OCI-LY1 (cell line): ENCODE data around the gene RASAL2.

Experiments
- H2AFZ ChIP-seq: fragments of 200-600 bp; sonication (generic), shearing (Covaris generic); 2 replicates; pipeline ENCODE4 v1.6.0; 2014; ENCODE audit warnings: antibody characterized with exemption, mild to moderate bottlenecking, low read length
- H3F3A ChIP-seq: fragments of 200-600 bp; sonication (generic), shearing (Covaris generic); 2 replicates; pipeline ENCODE4 v1.6.0; 2014; ENCODE audit warnings: mild to moderate bottlenecking, antibody characterized with exemption, low read length, moderate library complexity; ENCODE audit not compliant: insufficient read depth
- H3K27ac ChIP-seq: fragments of 200-600 bp; sonication (generic); 2 replicates; pipeline ENCODE4 v1.5.1; 2014; ENCODE audit warnings: low read length, mixed run types, mild to moderate bottlenecking, low read depth; ENCODE audit not compliant: poor library complexity, severe bottlenecking
- H3K27me3 ChIP-seq: fragments of 200-600 bp; sonication (generic); 2 replicates; pipeline ENCODE4 v1.6.0; 2014; ENCODE audit warnings: antibody characterized with exemption, mild to moderate bottlenecking, low read length, moderate library complexity; ENCODE audit not compliant: insufficient read depth
- H3K36me3 ChIP-seq: fragments of 200-600 bp; sonication (generic); 2 replicates; pipeline ENCODE4 v1.6.1; 2014; ENCODE audit warnings: mild to moderate bottlenecking, antibody characterized with exemption, low read length, moderate library complexity, mixed read lengths; ENCODE audit not compliant: insufficient read depth
- H3K4me1 ChIP-seq: fragments of 200-600 bp; sonication (generic); 2 replicates; pipeline ENCODE4 v1.5.1; 2014; ENCODE audit warnings: mild to moderate bottlenecking, low read length, moderate library complexity; ENCODE audit not compliant: insufficient read depth, severe bottlenecking
- H3K4me2 ChIP-seq: fragments of 200-600 bp; sonication (generic), shearing (Covaris generic); 2 replicates; pipeline ENCODE4 v1.6.1; 2014; ENCODE audit warnings: low read length
- H3K4me3 ChIP-seq: fragments of 200-600 bp; sonication (generic); 2 replicates; pipeline ENCODE4 v1.5.1; 2014; ENCODE audit warnings: low read length, low read depth, mild to moderate bottlenecking, mixed read lengths; ENCODE audit not compliant: poor library complexity, severe bottlenecking
- H3K79me2 ChIP-seq: fragments of 200-600 bp; shearing (Covaris generic); 2 replicates; pipeline ENCODE4 v1.6.1; 2016; ENCODE audit warnings: mixed run types, low read length, mixed read lengths; ENCODE audit not compliant: insufficient read depth
- H3K9ac ChIP-seq: fragments of 200-600 bp; sonication (generic), shearing (Covaris generic); 2 replicates; pipeline ENCODE4 v1.6.1; 2014; ENCODE audit warnings: mild to moderate bottlenecking, low read length, mixed read lengths
- H3K9me2 ChIP-seq: fragments of 200-600 bp; sonication (generic), shearing (Covaris generic); 2 replicates; pipeline ENCODE4 v1.6.1; 2014; ENCODE audit warnings: low read depth, mild to moderate bottlenecking, low read length, mixed read lengths
- H3K9me3 ChIP-seq: fragments of 200-600 bp; shearing (Covaris generic); 2 replicates; pipeline ENCODE4 v1.6.1; 2014; ENCODE audit warnings: low read length, mixed read lengths
- H4K20me1 ChIP-seq: fragments of 200-600 bp; sonication (generic), shearing (Covaris generic); 2 replicates; pipeline ENCODE4 v1.6.0; 2016; ENCODE audit warnings: mild to moderate bottlenecking, low read length; ENCODE audit not compliant: insufficient read depth
- CTCF ChIP-seq: fragments of 200-600 bp; sonication (generic), shearing (Covaris generic); IDR thresholded peaks from 2 replicates; pipeline ENCODE4 v1.5.1; 2017; ENCODE audit warnings: mild to moderate bottlenecking, antibody characterized with exemption, low read length, moderate library complexity, mixed read lengths
- EZH2 ChIP-seq: fragments of 200-600 bp; sonication (generic), shearing (Covaris generic); IDR thresholded peaks from 2 replicates; pipeline ENCODE4 v1.8.0; 2017; ENCODE audit warnings: borderline replicate concordance, mixed run types, mild to moderate bottlenecking, antibody characterized with exemption, low read length, moderate library complexity, mixed read lengths

The RASAL2 gene

DNA sequence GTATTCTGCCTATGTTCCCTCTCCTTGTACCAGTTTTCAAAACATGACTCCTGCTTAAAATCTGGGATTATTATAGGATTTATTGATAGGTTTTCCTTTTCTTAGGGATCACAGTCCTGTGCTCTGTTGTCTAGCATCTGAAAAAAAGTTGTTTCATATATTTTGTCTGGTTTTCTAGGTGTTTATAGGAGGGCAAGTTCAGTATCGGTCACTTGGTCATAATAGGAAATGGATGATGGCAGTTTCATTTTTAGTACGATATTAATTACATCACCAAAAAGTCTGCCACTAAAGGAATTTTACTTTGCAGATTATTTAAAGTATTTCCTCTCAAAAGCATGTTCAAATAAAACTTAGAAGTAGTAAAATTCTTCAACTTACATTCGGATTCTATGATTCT, 94.4 kb downstream of the RASAL2 start:
- no peak overlapping the region for H3K9ac ChIP-seq
- H4K20me1 ChIP-seq, result no peaks in the 10 kb centered on the region
- no peaks in the 10 kb centered on the region for H3K4me1 ChIP-seq
- H3K36me3 ChIP-seq, result no peaks in the 10 kb centered on the region
- H3K27me3 ChIP-seq, result no peaks in the 10 kb centered on the region
- H3K4me2 ChIP-seq, result no peak overlapping the region
- H3K27ac ChIP-seq, result no peak overlapping the region
- H3K4me3 ChIP-seq, result no peak overlapping the region
- H3K9me2 ChIP-seq, result no peaks in the 10 kb centered on the region
- H3K79me2 ChIP-seq, result no peaks in the 10 kb centered on the region
- TF ChIP-seq EZH2, result no peak
- TF ChIP-seq CTCF, result no peak
- H3F3A ChIP-seq, result no peaks in the 10 kb centered on the region; the same call in 1 of the 2 replicates
- no peaks in the 10 kb centered on the region for H3K9me3 ChIP-seq
- H2AFZ ChIP-seq, result no peak overlapping the region

- Histone ChIP-seq H3K36me3 (no peaks in the 10 kb centered on the region), H4K20me1 (no peaks in the 10 kb centered on the region), H3K4me3 (no peak overlapping the region), H3F3A (no peaks in the 10 kb centered on the region; the same call in 1 of the 2 replicates), H3K9ac (no peak overlapping the region), H3K9me2 (no peaks in the 10 kb centered on the region), H3K79me2 (no peaks in the 10 kb centered on the region), H2AFZ (no peak overlapping the region), H3K27ac (no peak overlapping the region), H3K4me2 (no peak overlapping the region), H3K4me1 (no peaks in the 10 kb centered on the region), H3K27me3 (no peaks in the 10 kb centered on the region), H3K9me3 (no peaks in the 10 kb centered on the region)
- TF ChIP-seq CTCF (peak; percentile 62), EZH2 (no peak)
Measured at GRCh38 chr1:178189814-178190213, 95.9 kb downstream of the RASAL2 start.

- no peaks in the 10 kb centered on the region for H3K4me1 ChIP-seq
- no peaks in the 10 kb centered on the region for H3K27me3 ChIP-seq
- TF ChIP-seq EZH2, result no peak
- TF ChIP-seq CTCF, result no peak
- no peaks in the 10 kb centered on the region for H3K9me2 ChIP-seq
- H3K4me2 ChIP-seq, result no peak overlapping the region
- no peak overlapping the region for H3K4me3 ChIP-seq
- H3K79me2 ChIP-seq, result no peaks in the 10 kb centered on the region
- H3K36me3 ChIP-seq, result no peaks in the 10 kb centered on the region
- H3F3A ChIP-seq, result no peaks in the 10 kb centered on the region; the same call in 1 of the 2 replicates
- H4K20me1 ChIP-seq, result no peaks in the 10 kb centered on the region
- H3K27ac ChIP-seq, result no peak overlapping the region
- H3K9ac ChIP-seq, result no peak overlapping the region
- no peak overlapping the region for H2AFZ ChIP-seq
- H3K9me3 ChIP-seq, result no peaks in the 10 kb centered on the region
Measured at GRCh38 chr1:178190881-178191280, 97.0 kb downstream of the RASAL2 start.
